ENCODE results near the gene MPC1L.
"Not testable (repeated sequence)": the region's sequence is repeated elsewhere in the genome, so short reads cannot be mapped to it uniquely, and the experiment has no call there.

Gene MPC1L

DNA sequence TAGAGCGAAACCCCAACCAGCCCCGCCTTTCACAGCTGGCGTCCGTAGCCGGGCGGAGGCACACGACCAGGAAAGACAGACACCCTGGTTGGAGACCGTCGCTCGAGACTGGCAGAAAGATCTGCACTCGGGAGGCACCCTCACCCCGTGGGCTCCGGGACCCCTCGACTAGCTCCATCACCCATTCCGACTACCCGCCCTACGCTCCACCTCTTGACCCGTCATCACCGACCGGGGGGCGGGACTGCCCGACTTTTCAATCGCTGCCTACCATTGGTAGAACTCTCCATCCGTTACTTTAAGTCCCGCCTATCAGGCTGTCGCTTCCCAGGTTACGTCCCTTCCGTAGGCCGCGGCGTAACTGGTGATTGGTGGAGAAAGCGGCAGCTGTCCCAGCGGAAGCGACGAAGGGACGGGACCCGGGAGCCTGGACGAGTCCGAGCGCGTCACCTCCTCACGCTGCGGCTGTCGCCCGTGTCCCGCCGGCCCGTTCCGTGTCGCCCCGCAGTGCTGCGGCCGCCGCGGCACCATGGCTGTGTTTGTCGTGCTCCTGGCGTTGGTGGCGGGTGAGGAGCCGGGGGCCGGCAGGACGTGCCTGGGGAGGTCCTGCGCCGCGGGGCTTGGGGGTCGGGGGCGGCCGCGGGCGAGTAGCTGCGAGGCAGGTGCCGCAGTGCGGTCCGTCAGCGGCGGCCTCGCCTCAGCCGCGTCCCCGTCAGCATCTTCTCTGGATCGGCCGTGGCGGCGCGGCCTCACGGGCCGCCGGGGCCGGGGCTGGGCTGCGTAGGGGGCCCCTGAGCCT is 42.5 kb upstream of the MPC1L start, which contains the start of gene ATP6AP2:
ATP6AP2 (plus strand) TSS at position 434 of the 799 bp plus-strand sequence; CDS start at position 530, 96 bp downstream.
- no peaks in the 10 kb centered on the region for H3K27me3 ChIP-seq (ENCODE audit: insufficient read depth, poor library complexity, severe bottlenecking)
- H3K27ac ChIP-seq (replicated peaks), result peak within 1 kb of the TSS; percentile 65
- peak within 1 kb of the TSS; percentile 56 for H3K4me3 ChIP-seq (replicated peaks; ENCODE audit: insufficient read depth, low read length)
- peak; percentile 83 to 94 for DNase-seq (ENCODE audit: low read depth in 1 of 2, low spot score in 1 of 2)
- TF ChIP-seq, protein P1, sequence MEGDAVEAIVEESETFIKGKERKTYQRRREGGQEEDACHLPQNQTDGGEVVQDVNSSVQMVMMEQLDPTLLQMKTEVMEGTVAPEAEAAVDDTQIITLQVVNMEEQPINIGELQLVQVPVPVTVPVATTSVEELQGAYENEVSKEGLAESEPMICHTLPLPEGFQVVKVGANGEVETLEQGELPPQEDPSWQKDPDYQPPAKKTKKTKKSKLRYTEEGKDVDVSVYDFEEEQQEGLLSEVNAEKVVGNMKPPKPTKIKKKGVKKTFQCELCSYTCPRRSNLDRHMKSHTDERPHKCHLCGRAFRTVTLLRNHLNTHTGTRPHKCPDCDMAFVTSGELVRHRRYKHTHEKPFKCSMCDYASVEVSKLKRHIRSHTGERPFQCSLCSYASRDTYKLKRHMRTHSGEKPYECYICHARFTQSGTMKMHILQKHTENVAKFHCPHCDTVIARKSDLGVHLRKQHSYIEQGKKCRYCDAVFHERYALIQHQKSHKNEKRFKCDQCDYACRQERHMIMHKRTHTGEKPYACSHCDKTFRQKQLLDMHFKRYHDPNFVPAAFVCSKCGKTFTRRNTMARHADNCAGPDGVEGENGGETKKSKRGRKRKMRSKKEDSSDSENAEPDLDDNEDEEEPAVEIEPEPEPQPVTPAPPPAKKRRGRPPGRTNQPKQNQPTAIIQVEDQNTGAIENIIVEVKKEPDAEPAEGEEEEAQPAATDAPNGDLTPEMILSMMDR (IDR thresholded peaks at IDR 0.05; ENCODE audit: insufficient read depth, low read length), result no peak
- TF ChIP-seq GABPA (IDR thresholded peaks at IDR 0.05; ENCODE audit: low read depth) (peak; percentile 52), POLR2AphosphoS5 (IDR thresholded peaks at IDR 0.05; ENCODE audit: low read depth) (peak; percentile 39; the same call in 1 of the 2 replicates)

DNA sequence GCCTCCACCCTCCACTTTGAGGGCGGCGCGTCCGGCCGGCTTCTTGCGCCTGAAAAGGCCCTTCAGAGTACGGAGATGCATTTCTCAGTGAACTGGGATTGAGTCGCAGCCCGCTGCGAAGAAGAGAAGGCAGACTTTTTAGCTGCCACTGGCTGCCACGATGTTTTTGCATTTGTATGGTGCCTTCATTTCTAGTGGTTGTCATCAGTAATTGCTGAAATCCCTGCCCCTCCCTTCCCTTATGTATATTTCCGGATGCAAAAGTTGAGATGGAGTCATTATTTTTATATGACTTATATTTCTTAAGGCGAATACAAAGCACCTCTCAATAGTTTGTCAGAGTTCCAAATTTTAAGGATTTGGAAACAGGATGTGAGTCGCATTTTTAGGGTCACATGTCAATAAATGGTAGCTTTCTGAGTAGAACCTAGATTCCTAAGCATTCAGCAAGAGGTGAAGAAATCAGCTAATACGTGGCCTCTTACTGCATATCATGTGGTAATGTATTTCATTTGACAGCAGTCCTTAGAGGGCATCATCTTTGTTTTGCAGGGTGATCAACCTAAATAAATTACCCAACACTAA is 41.8 kb upstream of the MPC1L start:
- no peaks in the 10 kb centered on the region for H3K27me3 ChIP-seq (ENCODE audit: insufficient read depth, poor library complexity, severe bottlenecking)
- peak in 1 of 2 experiments; percentile 6 for DNase-seq (ENCODE audit: low read depth in 1 of 2, low spot score in 1 of 2)
- peak overlapping the region; percentile 61 for H3K27ac ChIP-seq (replicated peaks)
- TF ChIP-seq, protein P2, sequence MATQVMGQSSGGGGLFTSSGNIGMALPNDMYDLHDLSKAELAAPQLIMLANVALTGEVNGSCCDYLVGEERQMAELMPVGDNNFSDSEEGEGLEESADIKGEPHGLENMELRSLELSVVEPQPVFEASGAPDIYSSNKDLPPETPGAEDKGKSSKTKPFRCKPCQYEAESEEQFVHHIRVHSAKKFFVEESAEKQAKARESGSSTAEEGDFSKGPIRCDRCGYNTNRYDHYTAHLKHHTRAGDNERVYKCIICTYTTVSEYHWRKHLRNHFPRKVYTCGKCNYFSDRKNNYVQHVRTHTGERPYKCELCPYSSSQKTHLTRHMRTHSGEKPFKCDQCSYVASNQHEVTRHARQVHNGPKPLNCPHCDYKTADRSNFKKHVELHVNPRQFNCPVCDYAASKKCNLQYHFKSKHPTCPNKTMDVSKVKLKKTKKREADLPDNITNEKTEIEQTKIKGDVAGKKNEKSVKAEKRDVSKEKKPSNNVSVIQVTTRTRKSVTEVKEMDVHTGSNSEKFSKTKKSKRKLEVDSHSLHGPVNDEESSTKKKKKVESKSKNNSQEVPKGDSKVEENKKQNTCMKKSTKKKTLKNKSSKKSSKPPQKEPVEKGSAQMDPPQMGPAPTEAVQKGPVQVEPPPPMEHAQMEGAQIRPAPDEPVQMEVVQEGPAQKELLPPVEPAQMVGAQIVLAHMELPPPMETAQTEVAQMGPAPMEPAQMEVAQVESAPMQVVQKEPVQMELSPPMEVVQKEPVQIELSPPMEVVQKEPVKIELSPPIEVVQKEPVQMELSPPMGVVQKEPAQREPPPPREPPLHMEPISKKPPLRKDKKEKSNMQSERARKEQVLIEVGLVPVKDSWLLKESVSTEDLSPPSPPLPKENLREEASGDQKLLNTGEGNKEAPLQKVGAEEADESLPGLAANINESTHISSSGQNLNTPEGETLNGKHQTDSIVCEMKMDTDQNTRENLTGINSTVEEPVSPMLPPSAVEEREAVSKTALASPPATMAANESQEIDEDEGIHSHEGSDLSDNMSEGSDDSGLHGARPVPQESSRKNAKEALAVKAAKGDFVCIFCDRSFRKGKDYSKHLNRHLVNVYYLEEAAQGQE (IDR thresholded peaks at IDR 0.05; ENCODE audit: insufficient replicate concordance, low read depth), result no peak
- TF ChIP-seq POLR2AphosphoS5 (IDR thresholded peaks at IDR 0.05; ENCODE audit: low read depth) (no peak), GABPA (IDR thresholded peaks at IDR 0.05; ENCODE audit: low read depth) (no peak), SPI1 (IDR thresholded peaks at IDR 0.05; ENCODE audit: borderline replicate concordance, low read depth) (no peak)
- TF ChIP-seq, protein P1 (IDR thresholded peaks at IDR 0.05; ENCODE audit: insufficient read depth, low read length), result no peak
- H3K4me3 ChIP-seq (replicated peaks; ENCODE audit: insufficient read depth, low read length), result peak overlapping the region; percentile 56

DNA sequence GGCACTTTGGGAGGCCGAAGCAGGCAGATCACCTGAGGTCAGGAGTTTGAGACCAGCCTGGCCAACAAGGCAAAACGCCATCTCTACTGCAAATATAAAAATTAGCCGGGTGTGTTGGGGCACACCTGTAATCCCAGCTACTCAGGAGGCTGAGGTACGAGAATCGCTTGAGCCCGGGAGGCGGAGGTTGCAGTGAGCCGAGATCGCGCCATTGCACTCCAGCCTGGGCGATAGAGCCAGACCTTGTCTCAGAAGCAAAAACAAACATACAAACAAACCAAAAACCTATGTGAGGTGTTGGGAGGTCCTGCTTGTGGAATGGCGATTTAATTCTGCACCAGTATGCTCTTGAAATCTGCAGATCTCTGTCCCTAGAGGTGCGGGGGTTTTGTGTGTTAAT is 41.0 kb upstream of the MPC1L start:
- not testable (repeated sequence) for H3K4me3 ChIP-seq (replicated peaks; ENCODE audit: insufficient read depth, low read length); H3K27me3 ChIP-seq (ENCODE audit: insufficient read depth, poor library complexity, severe bottlenecking); H3K27ac ChIP-seq (replicated peaks); DNase-seq (ENCODE audit: low read depth in 1 of 2, low spot score in 1 of 2)

DNA sequence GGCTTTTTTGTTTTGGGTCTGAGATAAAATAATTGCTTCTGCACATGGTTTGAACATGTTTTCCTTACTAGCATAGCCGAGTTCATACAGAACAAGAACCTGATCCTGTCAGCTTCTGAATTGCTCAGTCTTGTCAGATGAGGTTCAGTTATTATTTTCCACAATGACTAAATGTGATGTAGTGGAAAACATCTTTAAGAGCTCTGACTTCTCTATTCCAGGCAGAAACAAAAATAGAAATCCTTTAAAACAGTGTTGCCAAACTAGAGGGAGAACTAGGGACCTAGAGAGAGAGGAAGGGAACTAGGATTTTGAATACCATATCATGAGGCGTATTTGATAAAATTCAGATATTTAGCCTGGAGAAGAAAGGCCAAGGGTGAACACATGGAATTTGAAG is 40.4 kb upstream of the MPC1L start:
- DNase-seq (ENCODE audit: low read depth in 1 of 2, low spot score in 1 of 2), result no peak
- no peak overlapping the region for H3K4me3 ChIP-seq (replicated peaks; ENCODE audit: insufficient read depth, low read length)
- TF ChIP-seq, protein P2 (IDR thresholded peaks at IDR 0.05; ENCODE audit: insufficient replicate concordance, low read depth), result no peak
- TF ChIP-seq, protein P1 (IDR thresholded peaks at IDR 0.05; ENCODE audit: insufficient read depth, low read length), result no peak
- no peak for TF ChIP-seq POLR2AphosphoS5 (IDR thresholded peaks at IDR 0.05; ENCODE audit: low read depth)
- no peak for TF ChIP-seq SPI1 (IDR thresholded peaks at IDR 0.05; ENCODE audit: borderline replicate concordance, low read depth)
- no peak for TF ChIP-seq GABPA (IDR thresholded peaks at IDR 0.05; ENCODE audit: low read depth)
- no peaks in the 10 kb centered on the region for H3K27me3 ChIP-seq (ENCODE audit: insufficient read depth, poor library complexity, severe bottlenecking)
- H3K27ac ChIP-seq (replicated peaks), result no peak overlapping the region; the same call in 1 of the 2 replicates

DNA sequence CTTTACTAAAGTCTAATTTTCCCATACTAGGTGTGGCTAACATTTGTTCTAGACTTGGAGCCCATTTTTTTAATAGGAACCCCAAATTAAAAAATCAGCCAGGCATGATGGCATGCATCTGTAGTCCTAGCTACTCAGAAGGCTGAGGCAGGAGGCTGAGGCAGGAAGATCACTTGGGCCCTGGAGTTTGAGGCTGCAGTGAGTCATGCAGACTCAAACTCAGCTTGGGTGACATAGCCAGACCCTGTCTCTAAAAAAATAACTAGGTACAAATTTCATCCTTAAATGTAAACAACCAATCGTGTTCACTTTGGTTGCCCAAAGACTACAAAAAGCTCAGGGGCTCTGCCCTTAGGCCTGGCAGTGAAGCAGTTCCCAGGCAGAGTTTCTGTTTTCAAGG is 35.6 kb upstream of the MPC1L start:
- not testable (repeated sequence) for H3K27ac ChIP-seq (replicated peaks); H3K27me3 ChIP-seq (ENCODE audit: insufficient read depth, poor library complexity, severe bottlenecking); DNase-seq (ENCODE audit: low read depth in 1 of 2, low spot score in 1 of 2); H3K4me3 ChIP-seq (replicated peaks; ENCODE audit: insufficient read depth, low read length)

DNA sequence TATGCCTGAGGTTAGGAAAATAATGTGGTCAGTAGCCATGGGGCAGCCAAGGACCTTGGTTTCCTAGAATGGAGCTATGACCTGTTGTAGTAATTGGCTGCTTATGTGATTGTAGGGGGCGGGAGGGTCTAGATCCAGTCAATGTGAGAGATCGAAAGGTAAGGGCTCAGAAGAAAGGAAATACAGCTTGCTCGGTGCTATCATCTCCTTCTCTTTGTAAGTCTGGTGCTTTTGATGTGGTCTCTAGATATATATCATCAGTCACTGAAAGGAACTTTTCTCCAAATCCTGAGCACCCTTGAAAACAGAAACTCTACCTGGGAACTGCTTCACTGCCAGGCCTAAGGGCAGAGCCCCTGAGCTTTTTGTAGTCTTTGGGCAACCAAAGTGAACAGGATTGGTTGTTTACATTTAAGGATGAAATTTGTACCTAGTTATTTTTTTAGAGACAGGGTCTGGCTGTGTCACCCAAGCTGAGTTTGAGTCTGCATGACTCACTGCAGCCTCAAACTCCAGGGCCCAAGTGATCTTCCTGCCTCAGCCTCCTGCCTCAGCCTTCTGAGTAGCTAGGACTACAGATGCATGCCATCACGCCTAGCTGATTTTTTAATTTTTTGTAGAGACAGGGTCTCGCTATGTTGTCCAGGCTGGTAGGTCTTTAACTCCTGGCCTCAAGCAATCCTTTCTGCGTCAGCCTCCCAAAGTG is 33.5 kb upstream of the MPC1L start:
- H3K27ac ChIP-seq (replicated peaks); H3K27me3 ChIP-seq (ENCODE audit: insufficient read depth, poor library complexity, severe bottlenecking); H3K4me3 ChIP-seq (replicated peaks; ENCODE audit: insufficient read depth, low read length); DNase-seq (ENCODE audit: low read depth in 1 of 2, low spot score in 1 of 2): not testable (repeated sequence)

Data from HL-60 (cell line).